H9 (cell line): ENCODE results near the gene GRK4. TPM values are rescaled to one million over a fixed set of nuclear protein-coding genes. Genes with fewer than 3 reads are reported as not detected.

Experiments
- DNase-seq: peaks from one replicate; pipeline ENCODE4 v3.0.0-alpha.2; 2017
- H2AFZ ChIP-seq: one replicate; pipeline ENCODE4 v1.6.1; 2013; ENCODE audit warnings: mild to moderate bottlenecking, low read length, control low read depth, moderate library complexity
- H2AK5ac ChIP-seq: 2 replicates; pipeline ENCODE4 v1.6.1; 2013; ENCODE audit warnings: low read length, control low read depth, mixed read lengths; ENCODE audit not compliant: insufficient read length
- H2BK120ac ChIP-seq: one replicate; pipeline ENCODE4 v1.6.1; 2013; ENCODE audit warnings: low read depth, mild to moderate bottlenecking, low read length, control low read depth, inconsistent platforms; ENCODE audit not compliant: poor library complexity, severe bottlenecking
- H2BK12ac ChIP-seq: 2 replicates; pipeline ENCODE4 v1.6.1; 2013; ENCODE audit warnings: low read length, control low read depth, mixed read lengths, low read depth; ENCODE audit not compliant: insufficient read length
- H2BK15ac ChIP-seq: 2 replicates; pipeline ENCODE4 v1.6.1; 2013; ENCODE audit warnings: low read depth, low read length, control low read depth
- H2BK20ac ChIP-seq: one replicate; pipeline ENCODE4 v1.6.1; 2013; ENCODE audit warnings: low read depth, mild to moderate bottlenecking, low read length, control low read depth, inconsistent platforms; ENCODE audit not compliant: poor library complexity, severe bottlenecking
- H2BK5ac ChIP-seq: 2 replicates; pipeline ENCODE4 v1.6.1; 2013; ENCODE audit warnings: low read length, control low read depth, mixed read lengths; ENCODE audit not compliant: insufficient read length
- H3K14ac ChIP-seq: 2 replicates; pipeline ENCODE4 v1.6.1; 2013; ENCODE audit warnings: low read length, control low read depth; ENCODE audit not compliant: insufficient read depth
- H3K18ac ChIP-seq: 2 replicates; pipeline ENCODE4 v1.6.1; 2013; ENCODE audit warnings: low read depth, mild to moderate bottlenecking, mixed read lengths, low read length, control low read depth; ENCODE audit not compliant: insufficient read length
- H3K23ac ChIP-seq: 2 replicates; pipeline ENCODE4 v1.6.1; 2013; ENCODE audit warnings: low read length, control low read depth, mixed read lengths, low read depth; ENCODE audit not compliant: insufficient read length
- H3K23me2 ChIP-seq: 2 replicates; pipeline ENCODE4 v1.6.1; 2013; ENCODE audit warnings: low read depth, mild to moderate bottlenecking, mixed read lengths, low read length, control low read depth; ENCODE audit not compliant: insufficient read length, poor library complexity, severe bottlenecking
- H3K27ac ChIP-seq: 2 replicates; pipeline ENCODE4 v1.5.1; 2013; ENCODE audit warnings: low read length, control low read depth, mixed read lengths, low read depth; ENCODE audit not compliant: insufficient read length
- H3K27me3 ChIP-seq: 2 replicates; pipeline ENCODE4 v1.6.1; 2013; ENCODE audit warnings: low read length, control low read depth, inconsistent platforms; ENCODE audit not compliant: insufficient read depth
- H3K4ac ChIP-seq: 2 replicates; pipeline ENCODE4 v1.6.1; 2013; ENCODE audit warnings: low read depth, mild to moderate bottlenecking, control low read depth, inconsistent platforms, low read length, moderate library complexity
- H3K4me1 ChIP-seq: 2 replicates; pipeline ENCODE4 v1.6.1; 2013; ENCODE audit warnings: low read length, control low read depth, inconsistent platforms; ENCODE audit not compliant: insufficient read depth
- H3K4me2 ChIP-seq: 2 replicates; pipeline ENCODE4 v1.6.1; 2013; ENCODE audit warnings: low read length, control low read depth, mixed read lengths; ENCODE audit not compliant: insufficient read length, insufficient read depth
- H3K56ac ChIP-seq: 2 replicates; pipeline ENCODE4 v1.6.1; 2013; ENCODE audit warnings: low read depth, mild to moderate bottlenecking, mixed read lengths, low read length, control low read depth; ENCODE audit not compliant: insufficient read length
- H3K79me1 ChIP-seq: 2 replicates; pipeline ENCODE4 v1.6.1; 2013; ENCODE audit warnings: low read depth, mild to moderate bottlenecking, moderate library complexity, low read length, control low read depth, inconsistent platforms; ENCODE audit not compliant: insufficient read depth, poor library complexity, severe bottlenecking
- H3K79me2 ChIP-seq: 2 replicates; pipeline ENCODE4 v1.6.1; 2013; ENCODE audit warnings: low read length, control low read depth, inconsistent platforms; ENCODE audit not compliant: insufficient read depth
- H3K9ac ChIP-seq: 2 replicates; pipeline ENCODE4 v1.6.1; 2013; ENCODE audit warnings: low read length, control low read depth, mixed read lengths; ENCODE audit not compliant: insufficient read length; ENCODE audit errors: extremely low read depth
- H3K9me3 ChIP-seq: one replicate; pipeline ENCODE4 v1.6.1; 2013; ENCODE audit warnings: low read depth, low read length, inconsistent platforms; ENCODE audit not compliant: control insufficient read depth
- H3T11ph ChIP-seq: one replicate; pipeline ENCODE4 v1.6.1; 2013; ENCODE audit warnings: mild to moderate bottlenecking, low read length, control low read depth, inconsistent platforms
- H4K20me1 ChIP-seq: one replicate; pipeline ENCODE4 v1.6.1; 2013; ENCODE audit not compliant: control insufficient read depth, insufficient read length, insufficient read depth
- H4K5ac ChIP-seq: 2 replicates; pipeline ENCODE4 v1.6.1; 2013; ENCODE audit warnings: low read depth, mild to moderate bottlenecking, mixed read lengths, low read length, control low read depth; ENCODE audit not compliant: insufficient read length
- H4K8ac ChIP-seq: replicated peaks from 2 replicates; pipeline ENCODE4 v1.6.1; 2013; ENCODE audit warnings: low read length, control low read depth, mixed read lengths, low read depth; ENCODE audit not compliant: insufficient read length
- H4K91ac ChIP-seq: 2 replicates; pipeline ENCODE4 v1.6.1; 2013; ENCODE audit warnings: low read depth, mild to moderate bottlenecking, moderate library complexity, mixed read lengths, low read length, control low read depth; ENCODE audit not compliant: insufficient read length
- H3K27ac Mint-ChIP-seq, 3 experiments: 2 replicates in 2 of 3; 3 replicates in 1 of 3; pipeline ENCODE4 v1.8.0; 2020 to 2021; ENCODE audit warnings: mixed read lengths in 3 of 3, mild to moderate bottlenecking in 1 of 3, moderate library complexity in 1 of 3
- H3K27me3 Mint-ChIP-seq: 2 replicates; pipeline ENCODE4 v1.8.0; 2021; ENCODE audit warnings: low read depth, mild to moderate bottlenecking, moderate library complexity, mixed read lengths
- H3K36me3 Mint-ChIP-seq, 3 experiments: 2 replicates in 2 of 3; 3 replicates in 1 of 3; pipeline ENCODE4 v1.8.0; 2020 to 2021; ENCODE audit warnings: low read depth in 3 of 3, mixed read lengths in 3 of 3; ENCODE audit not compliant: insufficient read depth in 1 of 3
- H3K4me1 Mint-ChIP-seq, 2 experiments: 2 replicates each; pipeline ENCODE4 v1.8.0; 2020; ENCODE audit warnings: mixed read lengths in 2 of 2
- H3K4me3 Mint-ChIP-seq, 2 experiments: 2 replicates in 1 of 2; 3 replicates in 1 of 2; pipeline ENCODE4 v1.8.0; 2020 to 2021; ENCODE audit warnings: mild to moderate bottlenecking in 2 of 2, mixed read lengths in 2 of 2, moderate library complexity in 1 of 2
- H3K9me3 Mint-ChIP-seq, 2 experiments: 2 replicates in 1 of 2; 3 replicates in 1 of 2; pipeline ENCODE4 v1.8.0; 2020; ENCODE audit warnings: mild to moderate bottlenecking in 2 of 2, mixed read lengths in 2 of 2, moderate library complexity in 1 of 2
- CTCF ChIP-seq: fragments of 200-600 bp; sonication (generic); conservative IDR thresholded peaks from 3 replicates; pipeline ENCODE4 v1.8.0; 2021; ENCODE audit warnings: antibody characterized with exemption, mild to moderate bottlenecking
- WGBS: extraction: QIAGEN DNeasy Blood & Tissue Kit; methylation state at CpG from one replicate; pipeline ENCODE4 v1.1.7; 2013; ENCODE audit warnings: missing lambda C conversion rate, low lambda C conversion rate, mixed read lengths; ENCODE audit not compliant: insufficient read length; ENCODE audit errors: extremely low coverage; 5-methylcytosine and 5-hydroxymethylcytosine counted together
- total RNA-seq: library from RNA; stranded (reverse); gene quantifications from 2 replicates; pipeline ENCODE4 v1.2.1, GENCODE V29; 2021

The GRK4 gene
- total RNA-seq, 1 experiment from 2014 or later: 4.8 TPM

DNA sequence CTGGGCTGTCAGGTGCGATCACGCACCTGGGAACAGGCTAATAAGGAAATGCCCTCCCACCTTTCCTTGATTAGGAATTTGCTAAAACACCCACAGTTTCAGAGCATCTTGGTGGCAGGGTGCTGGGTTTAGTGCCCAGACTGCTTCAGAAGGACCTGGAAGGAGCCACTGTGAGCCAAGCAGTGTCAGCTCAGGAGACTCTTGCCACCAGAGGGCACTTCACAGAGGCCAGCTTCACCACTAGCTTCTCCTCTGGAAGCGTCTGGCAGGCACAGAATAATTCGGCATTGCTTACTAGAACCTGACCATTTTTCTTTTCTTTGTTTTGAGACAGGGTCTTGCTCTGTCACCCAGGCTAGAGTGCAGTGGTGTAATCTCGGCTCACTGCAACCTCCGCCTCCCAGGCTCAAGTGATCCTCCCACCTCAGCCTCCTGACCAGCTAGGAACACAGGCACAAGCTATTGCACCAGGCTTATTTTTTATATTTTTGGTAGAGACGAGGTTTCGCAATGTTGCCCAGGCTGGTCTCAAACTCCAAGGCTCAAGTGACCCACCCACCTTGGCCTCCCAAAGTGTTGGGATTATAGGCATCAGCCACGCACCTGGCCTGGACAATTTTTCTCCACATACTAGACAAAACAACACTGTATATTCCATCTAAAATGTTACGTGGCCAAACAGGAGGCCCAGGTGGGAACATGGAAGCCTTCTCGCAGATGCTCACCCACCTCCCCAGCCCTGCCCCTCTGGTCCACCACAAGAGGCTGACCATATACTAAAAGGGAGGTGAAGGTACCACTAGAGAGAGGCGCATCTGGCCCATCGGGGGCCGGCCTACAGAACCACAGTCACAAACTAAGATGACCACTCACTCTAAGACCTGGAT, 14.2 kb upstream of the GRK4 start:
- WGBS: no CpG with 5 or more reads among the region's 14 CpGs
- no peaks in the 10 kb centered on the region for H3K79me1 ChIP-seq
- H3K4ac ChIP-seq: no peak overlapping the region
- H4K91ac ChIP-seq: no peak overlapping the region
- H3K4me1 ChIP-seq: no peaks in the 10 kb centered on the region
- H2BK120ac ChIP-seq: no peak overlapping the region
- peak; percentile 41 for DNase-seq
- H3K27me3 Mint-ChIP-seq: no peaks in the 10 kb centered on the region
- no peaks in the 10 kb centered on the region for H4K20me1 ChIP-seq
- peak; percentile 59 for TF ChIP-seq CTCF
- H3K36me3 Mint-ChIP-seq: peaks cover 79 to 94% (median 93%) of the 10 kb centered on the region in 3 experiments
- H3K27me3 ChIP-seq: no peaks in the 10 kb centered on the region
- H3K4me2 ChIP-seq: no peak overlapping the region
- no peak overlapping the region for H4K8ac ChIP-seq
- H3K23me2 ChIP-seq: no peaks in the 10 kb centered on the region
- H3K4me1 Mint-ChIP-seq: no peaks in the 10 kb centered on the region
- peaks cover 0 to 3% of the 10 kb centered on the region in 2 experiments; a peak in 2 of 5 replicates for H3K9me3 Mint-ChIP-seq
- H3K9ac ChIP-seq: no peak overlapping the region
- no peaks in the 10 kb centered on the region for H3K79me2 ChIP-seq
- no peak overlapping the region for H3T11ph ChIP-seq
- H2BK5ac ChIP-seq: no peak overlapping the region
- H2AK5ac ChIP-seq: no peak overlapping the region
- no peak overlapping the region for H3K18ac ChIP-seq
- no peak overlapping the region for H3K4me3 Mint-ChIP-seq
- H3K27ac ChIP-seq: no peak overlapping the region
- H2AFZ ChIP-seq: no peak overlapping the region
- H3K9me3 ChIP-seq: no peaks in the 10 kb centered on the region
- no peak overlapping the region for H4K5ac ChIP-seq
- no peak overlapping the region for H3K23ac ChIP-seq
- no peak overlapping the region for H2BK12ac ChIP-seq
- no peak overlapping the region for H2BK20ac ChIP-seq
- H3K56ac ChIP-seq: no peak overlapping the region
- no peak overlapping the region for H3K14ac ChIP-seq
- H2BK15ac ChIP-seq: no peak overlapping the region
- peak overlapping the region in 1 of 3 experiments; percentile 45; a peak in 2 of 7 replicates for H3K27ac Mint-ChIP-seq
